CD4-positive, alpha-beta T cell treated with Interleukin-2 at 100 ng/mL for 4 hours (primary cell): ENCODE results near the gene CHRDL1.

Source experiments
- DNase-seq: peaks from one replicate; pipeline ENCODE4 v3.0.0-alpha.2; 2020; ENCODE audit warnings: low spot score

CHRDL1 gene

DNA sequence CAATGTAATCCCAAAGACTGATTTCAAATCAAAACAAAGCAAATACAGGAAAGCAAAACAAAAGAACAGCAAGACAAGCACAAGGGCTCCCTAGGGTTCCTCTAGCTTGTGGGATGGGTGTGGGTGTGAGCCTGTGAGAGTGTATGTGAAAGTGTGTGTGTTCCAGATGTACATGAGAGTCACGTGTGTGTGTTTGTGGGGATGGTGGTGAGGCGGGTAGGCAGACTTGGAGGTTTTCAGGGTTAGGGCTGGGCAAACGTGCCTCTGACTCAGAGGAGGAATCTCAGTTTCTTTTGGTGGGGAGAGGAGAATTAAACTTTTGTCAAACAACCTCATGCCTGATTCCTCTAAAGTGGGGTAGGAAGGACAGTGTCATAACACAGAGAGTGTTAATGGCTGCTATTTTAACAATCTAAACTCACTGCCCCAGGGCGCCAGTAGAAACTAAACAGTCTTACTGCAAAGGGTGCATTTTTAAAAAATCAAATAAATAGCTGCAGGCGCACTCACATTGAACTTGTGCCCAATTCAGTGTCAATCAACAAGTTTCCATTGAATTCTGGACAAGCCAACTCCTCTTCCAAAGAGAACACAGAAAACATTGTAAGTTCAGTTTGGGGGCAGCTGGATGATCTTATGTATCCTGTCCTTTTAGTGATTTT, 51.8 kb downstream of the CHRDL1 start:
- no peak for DNase-seq

DNA sequence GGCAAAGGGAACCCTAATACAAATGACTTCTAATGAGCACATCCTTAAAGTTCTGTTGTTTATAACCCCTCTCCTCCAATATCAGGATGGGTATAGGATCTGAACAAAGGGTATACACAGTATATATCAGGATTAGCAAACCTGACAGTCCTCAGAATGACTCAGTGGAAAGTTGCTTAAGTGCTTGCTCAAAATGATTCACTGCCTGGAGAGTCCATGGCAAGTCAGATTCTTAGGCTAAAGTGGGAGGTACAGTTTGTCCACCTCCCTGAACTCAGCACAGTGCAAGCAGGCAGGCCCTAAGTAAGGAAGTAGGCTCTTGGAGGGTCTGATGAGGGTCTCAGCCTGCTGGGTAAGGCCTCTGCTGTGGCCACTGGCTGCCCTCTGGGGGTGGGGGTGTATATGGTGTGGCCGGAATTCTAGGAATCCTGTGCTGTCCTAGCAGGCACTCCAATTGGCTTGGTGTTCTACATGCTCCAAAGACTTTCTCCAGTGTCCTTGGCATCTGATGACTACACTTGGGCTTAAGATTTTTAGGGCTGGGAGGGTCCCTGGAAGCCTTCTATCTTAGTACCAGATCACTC, 54.3 kb downstream of the CHRDL1 start:
- DNase-seq = no peak

DNA sequence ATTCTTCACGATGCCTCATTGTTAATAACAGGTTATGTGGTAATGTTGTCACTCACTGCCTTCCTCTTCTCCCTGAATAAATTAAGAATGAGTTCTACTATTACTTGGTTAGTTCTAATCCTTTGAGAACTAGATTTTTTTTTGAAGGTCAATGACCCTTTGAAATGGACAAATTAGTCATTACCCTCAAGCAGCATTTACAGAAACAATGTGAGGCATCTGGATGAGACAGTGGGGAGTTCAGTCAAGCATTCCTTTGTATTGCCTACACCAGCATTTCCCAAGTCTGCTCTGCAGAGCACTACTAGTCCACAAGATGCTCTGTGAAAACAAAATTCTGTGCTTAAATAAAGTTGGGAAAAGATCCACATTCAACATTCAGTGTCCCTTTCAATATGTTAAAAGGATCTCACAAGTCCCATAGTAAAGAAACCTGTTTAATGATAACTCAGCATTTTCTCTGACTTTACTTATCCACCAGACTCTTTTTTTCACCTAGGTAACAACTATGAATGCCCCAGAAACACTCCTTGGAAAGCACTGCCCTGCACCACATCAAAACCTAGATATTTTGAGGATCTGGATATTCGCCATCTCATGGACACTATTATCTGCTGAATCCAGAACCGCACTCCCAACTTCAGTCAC, 60.6 kb downstream of the CHRDL1 start:
- no peak for DNase-seq

DNA sequence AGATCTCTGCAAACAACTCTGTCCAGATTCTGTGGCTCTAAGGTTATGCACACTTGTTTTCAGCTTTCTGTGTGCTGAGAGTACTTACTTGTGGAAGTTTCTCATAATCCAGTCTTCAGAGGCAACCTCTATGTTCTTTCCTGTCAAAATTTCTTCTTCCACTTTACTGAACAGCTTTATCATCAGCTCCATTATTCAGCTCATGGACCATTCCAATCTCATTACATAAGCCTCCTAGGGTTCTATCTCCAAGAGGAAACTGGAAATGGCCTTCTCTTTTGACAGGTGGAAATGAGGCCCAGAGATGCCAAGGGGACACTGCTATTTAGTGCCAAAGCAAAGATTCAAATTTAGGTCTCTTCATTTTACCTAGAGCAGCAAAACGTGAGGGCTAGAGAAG, 61.3 kb downstream of the CHRDL1 start:
- no peak for DNase-seq

DNA sequence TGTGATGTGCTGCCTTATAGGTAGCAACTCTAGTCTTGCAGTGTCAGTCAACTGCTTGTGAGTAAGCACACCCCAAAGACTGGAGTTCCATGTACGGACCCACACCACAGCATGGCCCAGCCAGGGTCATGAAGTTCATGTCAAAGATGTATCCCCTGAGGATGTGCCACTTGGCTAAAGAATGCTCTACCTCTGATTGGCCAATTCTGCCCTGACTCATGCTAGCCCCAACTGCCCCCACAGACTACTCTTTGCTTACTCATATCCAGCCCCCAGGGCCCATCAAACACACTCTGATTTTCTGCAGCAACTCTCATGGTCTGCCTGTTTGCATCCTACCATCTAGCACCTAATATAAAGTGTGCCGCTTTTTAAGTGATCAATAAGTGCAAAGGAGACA, 62.5 kb downstream of the CHRDL1 start:
- no peak for DNase-seq

DNA sequence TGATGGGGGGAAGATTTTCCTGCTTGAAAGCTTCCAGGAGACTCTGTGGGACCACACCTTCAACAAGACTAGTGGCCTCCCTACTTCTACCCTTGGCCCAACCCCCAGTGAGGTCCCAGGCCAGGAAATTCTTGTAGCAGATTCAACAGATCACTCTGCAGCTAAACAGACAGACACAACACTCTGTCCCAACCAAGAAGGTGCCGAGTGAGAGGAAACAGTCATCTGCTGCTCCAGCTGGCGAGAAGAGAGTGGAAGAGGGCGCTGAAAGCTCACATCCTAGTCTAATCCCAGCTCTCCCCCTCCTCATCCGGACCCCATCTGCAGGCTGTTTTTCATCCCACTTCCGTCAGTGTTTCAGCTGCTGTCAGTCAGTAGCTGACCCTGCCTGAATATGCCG, 63.4 kb downstream of the CHRDL1 start:
- DNase-seq = no peak

DNA sequence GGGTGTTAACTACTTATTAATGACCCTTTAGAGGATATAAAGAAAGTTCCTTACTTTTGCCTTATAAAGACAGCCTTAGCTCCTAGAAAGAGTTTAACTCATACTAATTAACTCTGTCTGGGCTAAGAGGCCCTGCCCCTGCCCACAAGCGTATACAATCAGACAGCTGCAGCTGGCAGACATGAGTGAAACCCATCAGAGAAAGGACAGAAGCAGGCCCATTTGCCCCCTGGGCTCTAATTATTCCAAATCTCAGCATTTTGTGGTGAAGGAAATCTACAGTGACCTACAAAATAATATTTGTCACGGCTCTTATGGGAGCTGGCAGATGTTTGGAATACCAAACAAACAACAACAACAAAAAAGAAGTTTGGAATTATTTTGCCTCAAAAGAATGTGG, 71.8 kb downstream of the CHRDL1 start:
- no peak for DNase-seq

DNA sequence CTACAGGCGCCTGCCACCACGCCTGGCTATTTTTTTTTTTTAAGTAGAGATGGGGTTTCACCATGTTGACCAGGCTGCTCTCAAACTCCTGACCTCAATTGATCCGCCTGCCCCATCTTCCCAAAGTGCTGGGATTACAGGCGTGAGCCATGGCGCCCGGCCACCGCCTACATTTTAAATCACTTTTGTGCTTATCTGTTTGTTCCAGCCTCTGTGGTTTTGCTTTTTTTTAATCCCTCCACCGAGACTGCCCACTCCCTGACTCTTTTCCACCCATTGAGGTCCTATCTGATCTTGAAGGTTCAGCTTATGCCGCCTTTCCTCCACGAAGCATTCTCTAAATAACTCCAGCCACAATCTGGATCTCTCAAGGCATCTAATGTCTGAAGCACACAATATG, 73.5 kb downstream of the CHRDL1 start:
- DNase-seq = no peak

DNA sequence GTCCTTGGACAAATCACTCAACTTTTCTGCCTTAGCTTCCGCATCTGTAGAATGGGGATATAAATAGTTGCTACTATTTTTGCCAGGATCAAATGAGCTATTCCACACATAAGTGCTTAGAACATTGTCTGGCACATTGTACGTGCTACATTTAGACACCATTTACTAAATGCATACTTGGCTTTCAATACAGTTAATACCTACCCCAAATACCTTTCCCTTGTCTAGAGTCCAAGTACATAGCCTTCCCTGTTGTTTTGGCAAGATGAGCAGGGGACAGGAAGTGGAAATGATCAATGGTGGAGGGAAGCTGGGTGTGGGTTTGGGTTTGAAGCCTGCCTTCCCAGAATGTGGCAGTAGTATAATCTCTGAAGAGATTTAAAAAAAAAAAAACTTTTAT, 82.0 kb downstream of the CHRDL1 start:
- no peak for DNase-seq

DNA sequence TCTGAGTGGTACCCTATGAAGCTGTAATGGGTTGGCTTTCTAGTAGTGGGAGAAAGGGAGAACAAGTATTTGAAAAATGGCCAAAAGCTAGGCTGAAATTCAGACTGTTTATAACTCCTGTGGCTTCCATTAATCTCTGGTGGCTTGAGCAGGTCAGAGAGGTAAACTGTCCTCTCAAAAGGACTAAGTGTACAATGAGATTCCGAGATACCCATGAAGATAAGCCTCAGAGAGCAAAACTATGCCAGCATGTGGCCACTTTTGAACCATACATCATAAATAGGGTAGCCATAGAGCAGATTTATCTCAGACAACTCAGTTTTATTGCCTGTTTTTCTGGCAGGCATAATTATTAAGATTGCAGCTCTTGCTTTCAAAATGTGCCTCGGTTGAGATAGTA, 89.2 kb downstream of the CHRDL1 start:
- no peak for DNase-seq

DNA sequence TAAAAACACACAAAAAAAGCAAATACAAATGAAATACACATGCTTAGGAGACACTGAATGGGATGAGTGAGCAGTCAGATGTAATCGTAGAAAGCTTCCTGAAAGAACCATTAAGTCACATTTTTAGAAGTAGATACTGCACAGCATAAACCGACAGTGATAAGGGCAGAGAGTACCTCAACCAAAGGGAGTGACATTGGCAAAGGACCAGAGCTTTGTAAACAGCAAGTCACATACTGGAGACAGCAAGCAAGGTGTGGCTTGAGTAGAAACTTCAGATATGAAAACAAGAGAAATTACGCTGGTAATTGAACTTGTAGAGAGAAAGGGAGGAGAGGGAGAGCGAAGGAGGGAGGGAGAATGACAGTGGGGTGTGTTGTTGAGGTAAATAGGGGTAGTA, 92.0 kb downstream of the CHRDL1 start:
- no peak for DNase-seq

DNA sequence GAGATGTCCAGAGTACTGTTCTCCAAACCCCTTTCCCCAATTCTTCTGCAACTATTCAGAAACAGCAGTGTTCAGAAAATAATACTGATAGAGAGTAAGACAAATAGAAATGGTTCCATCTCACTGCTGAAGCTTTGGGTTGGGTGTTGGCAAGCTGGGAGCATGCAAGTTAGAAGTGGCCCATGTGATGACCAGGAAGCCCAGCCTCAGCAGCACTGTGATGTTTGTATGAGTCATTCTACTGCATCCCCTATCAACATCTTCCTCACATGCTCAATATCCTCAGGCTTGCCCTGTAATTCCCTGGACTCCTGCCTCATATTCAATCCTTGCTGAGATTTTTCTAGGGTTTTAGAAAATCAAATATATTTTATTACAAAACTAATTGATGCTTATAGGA, 96.5 kb downstream of the CHRDL1 start:
- DNase-seq = no peak

DNA sequence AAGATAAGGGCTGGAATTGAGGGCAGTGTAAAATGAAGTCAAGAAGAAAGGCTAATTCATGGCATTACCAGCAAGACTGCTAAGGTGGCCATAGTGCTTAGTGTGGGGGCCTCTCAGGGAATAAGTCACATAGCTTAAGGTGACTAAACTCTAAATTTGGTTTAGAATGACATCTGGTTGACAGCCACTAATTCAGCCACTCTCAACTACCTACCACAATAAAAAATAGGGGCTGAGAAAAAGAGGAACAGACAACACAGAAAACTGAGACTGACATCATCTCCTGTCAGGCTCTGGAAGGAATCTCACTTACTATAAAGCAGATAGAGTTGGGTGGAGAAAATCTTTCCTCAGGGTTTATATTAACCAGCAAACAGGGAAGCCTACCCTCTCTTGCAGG, 96.9 kb downstream of the CHRDL1 start:
- no peak for DNase-seq

DNA sequence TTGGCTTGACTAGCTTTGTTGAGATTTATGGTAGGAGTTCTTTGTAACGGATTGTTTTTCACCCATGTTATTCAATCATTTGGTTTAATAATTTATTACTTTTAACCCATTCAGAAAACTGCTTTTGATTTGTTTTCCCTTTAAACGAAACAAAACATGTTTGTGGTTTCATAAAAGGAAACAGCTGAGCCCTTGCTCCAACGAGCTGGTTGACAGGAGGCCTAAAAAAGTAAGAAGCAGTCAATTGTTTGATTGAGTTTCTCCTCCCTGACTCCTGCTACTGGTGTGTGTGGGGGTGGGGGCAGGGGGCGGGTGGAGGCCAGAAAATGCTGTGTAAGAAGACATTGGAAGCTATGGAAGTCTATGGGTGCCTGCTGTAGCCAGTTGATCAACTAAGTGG, 102.8 kb downstream of the CHRDL1 start:
- no peak for DNase-seq

DNA sequence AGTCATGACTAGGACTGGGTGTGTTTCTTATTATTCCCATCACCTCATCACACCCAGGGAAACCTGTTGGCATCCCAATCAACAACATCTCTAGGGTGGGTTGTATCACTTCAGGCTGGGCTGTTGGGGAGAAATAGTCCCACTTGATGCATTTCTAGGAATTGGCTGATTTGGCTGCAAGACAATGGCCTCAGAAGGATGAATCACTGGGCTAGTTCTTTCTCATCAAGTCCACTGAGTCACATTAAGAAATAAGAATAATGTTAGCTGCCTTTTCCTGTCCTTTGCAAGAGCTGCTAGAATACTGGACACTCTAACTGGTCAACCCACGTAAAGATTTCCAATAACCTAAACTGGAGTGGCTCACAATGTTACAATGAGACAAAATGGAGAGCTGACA, 104.2 kb downstream of the CHRDL1 start:
- no peak for DNase-seq

DNA sequence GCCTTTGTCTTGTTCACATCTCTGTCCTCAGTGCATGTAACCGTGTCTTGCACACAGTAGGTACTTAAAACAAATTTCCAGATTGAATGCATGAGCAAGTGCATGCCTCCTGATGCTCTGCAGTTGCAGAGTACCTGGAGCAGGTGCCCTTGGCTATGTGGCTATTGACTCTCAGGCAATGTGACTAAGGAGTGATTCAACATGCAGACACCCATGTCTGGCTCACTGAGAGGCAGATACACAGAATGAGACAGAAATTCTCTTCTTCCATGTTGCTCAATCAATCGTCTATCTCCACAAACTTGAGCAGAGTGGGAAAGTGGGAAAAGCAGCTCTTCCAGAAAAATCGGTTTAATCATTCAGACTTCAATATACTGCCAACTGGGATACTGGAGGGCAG, 111.0 kb downstream of the CHRDL1 start:
- DNase-seq = no peak

DNA sequence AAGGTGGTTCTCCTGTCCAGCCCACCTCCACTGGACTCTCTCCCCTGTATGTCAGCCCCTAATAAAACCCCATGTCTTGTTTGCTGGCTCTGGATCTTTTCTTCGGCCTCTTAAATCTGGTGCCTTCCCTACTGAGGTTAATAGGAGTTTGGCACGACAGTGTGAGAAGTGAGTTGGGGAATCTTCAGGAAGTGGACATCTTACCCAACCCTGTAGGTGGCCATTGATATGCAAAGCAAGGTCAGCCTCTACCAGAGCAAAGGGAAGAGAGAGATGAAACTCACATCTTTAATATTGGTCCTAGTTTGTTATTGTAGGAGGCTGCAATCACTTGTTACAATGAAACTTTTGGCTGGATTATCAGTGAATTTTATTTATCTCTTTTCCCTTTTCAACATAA, 111.7 kb downstream of the CHRDL1 start:
- DNase-seq = no peak

DNA sequence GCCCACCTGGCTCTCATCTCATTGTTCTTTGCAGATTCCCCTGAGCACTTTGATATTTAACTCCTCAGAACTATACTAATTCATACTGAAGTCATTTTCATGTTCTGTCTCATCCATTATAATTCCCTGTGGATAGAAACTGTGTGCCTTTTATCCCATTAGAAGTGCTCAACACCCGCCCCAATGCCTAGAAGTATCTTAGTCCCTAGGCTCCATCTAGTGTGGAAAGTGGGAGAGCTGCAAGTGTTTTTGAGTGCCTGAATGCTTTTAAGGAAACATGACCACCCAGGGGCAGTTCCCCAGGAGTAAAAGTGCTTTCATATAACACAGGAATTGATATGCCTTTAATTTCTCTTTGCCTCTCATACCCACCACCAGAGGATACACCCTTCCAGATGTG, 117.0 kb downstream of the CHRDL1 start:
- no peak for DNase-seq

DNA sequence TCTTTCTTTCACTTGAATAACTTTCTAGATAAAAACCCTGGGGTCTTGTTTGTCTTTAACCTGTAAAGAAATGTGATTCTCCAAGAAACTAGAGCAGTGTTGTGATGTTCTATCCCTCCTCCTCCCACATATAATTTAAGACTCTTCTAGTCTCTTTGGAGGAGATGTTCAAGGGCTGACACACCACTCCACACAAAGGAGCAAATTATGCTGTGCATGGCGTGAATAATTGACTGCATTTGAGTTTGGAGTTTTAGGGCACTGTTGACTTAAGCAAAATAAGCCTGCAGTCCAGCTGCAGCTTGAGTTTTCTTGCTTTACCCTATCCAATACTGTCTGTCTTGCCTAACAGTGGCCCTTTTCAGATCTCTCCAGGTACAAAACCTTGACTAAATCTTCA, 119.7 kb downstream of the CHRDL1 start:
- DNase-seq = no peak

DNA sequence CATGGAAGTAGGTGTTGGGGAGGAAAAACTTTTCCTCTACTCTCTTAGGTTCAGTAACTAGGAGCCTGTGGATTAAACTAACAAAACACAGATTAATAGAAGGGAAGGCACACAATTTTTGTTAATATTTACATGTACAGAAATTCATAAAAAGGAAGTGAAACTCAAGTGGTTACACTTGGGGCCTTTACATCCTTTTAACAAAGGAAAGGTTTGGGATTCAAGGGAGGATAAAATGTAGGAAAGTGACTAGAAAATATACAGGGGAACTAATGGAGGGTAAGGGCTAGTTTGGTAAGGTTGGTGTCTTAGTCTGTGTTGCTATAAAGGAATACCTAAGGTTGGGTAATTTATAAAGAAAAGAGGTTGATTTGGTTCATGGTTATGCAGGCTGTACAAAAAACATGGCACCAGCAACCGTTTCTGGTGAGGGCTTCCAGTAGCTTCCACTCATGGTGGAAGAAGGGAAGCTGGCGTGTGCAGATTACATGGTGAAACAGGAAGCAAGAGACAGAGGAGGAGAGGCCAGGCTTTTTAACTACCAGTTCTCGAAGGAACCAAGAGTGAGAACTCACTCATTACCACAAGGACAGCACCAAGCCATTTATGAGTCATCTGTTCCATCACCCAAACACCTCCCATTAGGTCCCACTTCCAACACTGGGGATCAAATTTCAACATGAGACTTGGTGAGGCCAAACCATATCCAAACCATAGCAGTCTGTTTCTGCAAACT, 124.4 kb downstream of the CHRDL1 start:
- DNase-seq = no peak

DNA sequence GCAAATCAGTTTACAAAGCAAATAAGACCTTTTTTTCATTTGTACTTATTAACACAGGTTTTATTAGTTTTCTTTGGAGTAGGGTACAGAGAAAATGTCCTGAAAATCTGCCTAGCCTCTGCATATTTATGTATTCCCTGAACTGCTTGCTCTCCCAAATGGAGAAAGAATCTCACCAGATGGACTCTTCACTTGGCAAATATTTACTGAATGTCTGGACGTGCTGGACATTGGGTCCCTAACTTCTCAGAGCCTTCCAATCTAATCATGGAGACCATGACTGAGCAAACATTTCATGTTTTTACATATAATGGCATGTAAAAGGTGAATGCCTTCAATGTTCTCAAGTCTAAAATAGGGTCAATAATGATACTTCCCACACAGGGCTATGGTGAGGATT, 126.0 kb downstream of the CHRDL1 start:
- DNase-seq = no peak

DNA sequence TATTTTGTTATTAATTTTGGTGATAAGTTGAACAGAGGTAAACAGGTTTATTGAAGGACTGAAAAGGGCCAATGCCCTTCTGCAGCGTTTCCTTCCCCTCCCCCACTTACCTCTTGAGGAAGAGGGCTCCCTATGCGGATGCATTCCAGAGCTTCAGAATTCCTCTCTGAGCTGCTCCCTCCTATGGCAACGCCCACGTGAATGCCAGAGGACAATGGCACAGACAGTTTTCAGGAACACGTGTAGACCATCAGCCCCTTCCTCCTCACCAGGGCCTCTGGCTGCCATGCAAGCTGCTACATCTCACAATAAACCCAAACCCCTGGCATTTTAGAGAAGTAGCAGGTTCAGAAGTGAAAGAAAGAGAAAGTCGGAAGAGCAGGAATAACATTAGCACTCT, 127.9 kb downstream of the CHRDL1 start:
- no peak for DNase-seq
